CD4-positive, alpha-beta memory T cell (primary cell): ENCODE results near the gene ELF5. TPM values are rescaled to one million over a fixed set of nuclear protein-coding genes. Genes with fewer than 3 reads are reported as not detected.

Source experiments
- CTCF ChIA-PET: fragments of 350-600 bp; sonication (Branson Sonifier 250); formaldehyde crosslinking; loops from one replicate; lab custom pipeline; 2021; ENCODE audit warnings: inconsistent platforms; ENCODE audit not compliant: partially characterized antibody; lab: Charles Lee
- POLR2A ChIA-PET: fragments of 350-600 bp; sonication (Branson Sonifier 250); formaldehyde crosslinking; loops from one replicate; lab custom pipeline; 2021; ENCODE audit not compliant: partially characterized antibody; lab: Charles Lee
- DNase-seq, 5 donors: peaks; one replicate each; pipeline versions ENCODE4 v3.0.0 to v3.0.0-alpha.2; 2020 to 2022; ENCODE audit warnings: mixed read lengths in 1 of 5
- H3K27ac ChIP-seq: one replicate; pipeline ENCODE4 v1.7.0; 2013; ENCODE audit warnings: low read depth, low read length
- H3K27me3 ChIP-seq: 2 replicates; pipeline ENCODE4 v1.7.0; 2013; ENCODE audit warnings: mild to moderate bottlenecking, low read length, moderate library complexity; ENCODE audit not compliant: insufficient read depth
- H3K36me3 ChIP-seq: 2 replicates; pipeline ENCODE4 v1.7.0; 2013; ENCODE audit warnings: mild to moderate bottlenecking, low read length, moderate library complexity; ENCODE audit not compliant: insufficient read depth
- H3K4me1 ChIP-seq: 2 replicates; pipeline ENCODE4 v1.7.0; 2013; ENCODE audit warnings: mild to moderate bottlenecking, low read length, moderate library complexity; ENCODE audit not compliant: insufficient read depth
- H3K4me3 ChIP-seq, 2 donors: one replicate each; pipeline ENCODE4 v1.7.0; 2013; ENCODE audit warnings: low read length in 2 of 2, mild to moderate bottlenecking in 1 of 2
- H3K9me3 ChIP-seq, 2 donors: one replicate each; pipeline ENCODE4 v1.7.0; 2013; ENCODE audit warnings: low read length in 2 of 2, control low read depth in 1 of 2; ENCODE audit not compliant: control insufficient read depth in 1 of 2
- H3K27ac Mint-ChIP-seq, 7 donors: one replicate each; pipeline ENCODE4 v1.8.0; 2020 to 2021; ENCODE audit warnings: mixed read lengths in 7 of 7, mild to moderate bottlenecking in 6 of 7, inconsistent platforms in 3 of 7, moderate library complexity in 3 of 7
- H3K27me3 Mint-ChIP-seq, 2 donors: one replicate each; pipeline ENCODE4 v1.8.0; 2020 to 2021; ENCODE audit warnings: mixed read lengths in 2 of 2
- H3K36me3 Mint-ChIP-seq, 2 donors: one replicate each; pipeline ENCODE4 v1.8.0; 2020 to 2021; ENCODE audit warnings: mixed read lengths in 2 of 2, inconsistent platforms in 1 of 2, mild to moderate bottlenecking in 1 of 2
- H3K4me1 Mint-ChIP-seq, 4 donors: one replicate each; pipeline ENCODE4 v1.8.0; 2020 to 2021; ENCODE audit warnings: mixed read lengths in 4 of 4, mild to moderate bottlenecking in 1 of 4
- H3K4me3 Mint-ChIP-seq, 8 donors: one replicate each; pipeline ENCODE4 v1.8.0; 2020 to 2021; ENCODE audit warnings: mixed read lengths in 8 of 8, mild to moderate bottlenecking in 7 of 8, moderate library complexity in 6 of 8, inconsistent platforms in 3 of 8
- H3K9me3 Mint-ChIP-seq, 8 donors: one replicate each; pipeline ENCODE4 v1.8.0; 2020 to 2021; ENCODE audit warnings: mixed read lengths in 8 of 8, mild to moderate bottlenecking in 5 of 8, inconsistent platforms in 3 of 8, moderate library complexity in 1 of 8
- intact Hi-C: fragments of 100-400 bp; cut with micrococcal nuclease; formaldehyde crosslinking; loops from one replicate; pipeline ENCODE4 v1.15.1; 2023
- polyA plus RNA-seq, 2 donors: library from polyadenylated mRNA; unstranded; fragments of 300-500 nt; fragmentation: Illumina TruSeq; gene quantifications; one replicate each; pipeline ENCODE4 v1.2.3, GENCODE V29; 2021
- total RNA-seq, 2 experiments: library from RNA; stranded (reverse); gene quantifications; one replicate each; pipeline ENCODE4 v1.2.3, GENCODE V29; 2021

ELF5 gene
- total and polyA plus RNA-seq, 4 experiments from 2014 or later, result not detected

DNA sequence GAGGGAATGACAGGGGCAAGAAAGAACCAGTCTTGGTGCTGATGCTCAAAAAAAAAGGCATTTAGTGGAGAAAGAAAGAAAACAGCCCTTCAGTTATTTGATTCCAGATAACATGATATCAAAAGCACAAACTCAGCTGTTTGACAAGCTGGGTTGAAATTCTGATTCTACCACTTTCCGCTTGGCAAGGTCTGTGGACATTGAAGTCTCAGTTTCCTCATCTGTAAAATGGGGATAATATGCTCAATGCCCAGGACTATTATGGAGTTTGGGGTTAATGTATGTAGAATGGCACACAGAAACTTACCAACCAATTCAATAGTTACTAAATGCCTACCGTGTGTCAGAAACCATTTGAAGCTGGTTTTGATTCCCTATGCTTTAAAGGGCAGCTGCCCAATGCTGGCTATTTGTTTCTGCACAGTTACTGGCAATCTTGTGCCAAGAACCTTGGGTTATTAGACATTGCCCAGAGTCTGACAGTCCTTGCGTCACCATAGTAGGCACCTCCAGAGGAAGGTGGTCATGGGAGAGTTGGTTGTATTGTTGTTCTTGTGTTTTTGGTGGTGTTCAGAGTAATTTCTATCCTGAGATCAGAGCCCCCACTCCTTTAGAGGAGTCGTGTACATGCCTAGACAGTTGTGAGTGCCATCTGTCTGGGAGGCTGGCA, 19.5 kb downstream of the ELF5 start:
- H3K36me3 ChIP-seq, result no peaks in the 10 kb centered on the region
- intact Hi-C loops, result loop anchor here (1.0 to 2.0 kb wide), 4 partner anchors 135 to 637 kb away; partner anchors contain the start of gene ABTB2
- no peaks in the 10 kb centered on the region for H3K36me3 Mint-ChIP-seq
- H3K27ac ChIP-seq, result no peak overlapping the region
- H3K9me3 ChIP-seq, result no peaks in the 10 kb centered on the region
- peaks cover 0 to 2% (median 0%) of the 10 kb centered on the region in 8 donors for H3K9me3 Mint-ChIP-seq
- no peaks in the 10 kb centered on the region for H3K4me1 Mint-ChIP-seq
- no peak overlapping the region for H3K27ac Mint-ChIP-seq
- POLR2A ChIA-PET, result no interaction called here
- no peak overlapping the region for H3K4me3 ChIP-seq
- H3K4me1 ChIP-seq, result no peaks in the 10 kb centered on the region
- H3K4me3 Mint-ChIP-seq, result no peak overlapping the region
- CTCF ChIA-PET, result interaction anchor here (0.7 to 2.9 kb wide), 4 partner anchors 12 to 497 kb away, joined by 3 to 12 read pairs (median 6); no protein-coding TSS in a partner anchor
- no peak for DNase-seq
- peaks cover 4 to 8% of the 10 kb centered on the region in 2 donors for H3K27me3 Mint-ChIP-seq
- no peaks in the 10 kb centered on the region for H3K27me3 ChIP-seq

DNA sequence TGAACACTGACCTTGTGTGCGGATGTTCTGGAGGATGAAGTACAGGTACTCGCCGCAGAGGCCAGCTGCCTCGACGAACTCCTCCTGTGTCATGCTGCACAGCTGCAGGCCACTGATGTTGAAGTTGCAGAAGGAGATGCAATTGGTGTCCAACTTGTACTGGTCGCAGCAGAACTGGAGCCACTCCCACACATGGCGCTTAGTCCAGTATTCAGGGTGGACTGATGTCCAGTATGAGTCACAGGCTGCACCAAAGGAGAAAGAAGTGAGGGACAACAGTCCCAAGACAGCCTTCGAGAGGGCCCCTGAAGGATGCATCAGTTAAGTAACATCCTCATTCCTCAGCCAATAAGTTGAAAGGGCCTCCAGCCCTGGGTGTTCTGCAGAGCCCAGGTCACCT, 20.1 kb downstream of the ELF5 start:
- no peak for DNase-seq
- H3K36me3 ChIP-seq, result no peaks in the 10 kb centered on the region
- no peak overlapping the region for H3K27ac Mint-ChIP-seq
- H3K4me1 ChIP-seq, result no peaks in the 10 kb centered on the region
- peaks cover 0 to 2% (median 0%) of the 10 kb centered on the region in 8 donors for H3K9me3 Mint-ChIP-seq
- no peaks in the 10 kb centered on the region for H3K27me3 ChIP-seq
- no peaks in the 10 kb centered on the region for H3K9me3 ChIP-seq
- no peak overlapping the region for H3K4me3 Mint-ChIP-seq
- peaks cover 4 to 8% of the 10 kb centered on the region in 2 donors for H3K27me3 Mint-ChIP-seq
- H3K4me3 ChIP-seq, result no peak overlapping the region
- no peaks in the 10 kb centered on the region for H3K4me1 Mint-ChIP-seq
- POLR2A ChIA-PET, result no interaction called here
- intact Hi-C loops, result loop anchor here (1.0 to 2.0 kb wide), 4 partner anchors 135 to 637 kb away; partner anchors contain the start of gene ABTB2
- no peaks in the 10 kb centered on the region for H3K36me3 Mint-ChIP-seq
- H3K27ac ChIP-seq, result no peak overlapping the region
- CTCF ChIA-PET, result interaction anchor here (1.6 to 2.9 kb wide), 5 partner anchors 12 to 683 kb away, joined by 6 to 12 read pairs (median 10); no protein-coding TSS in a partner anchor

DNA sequence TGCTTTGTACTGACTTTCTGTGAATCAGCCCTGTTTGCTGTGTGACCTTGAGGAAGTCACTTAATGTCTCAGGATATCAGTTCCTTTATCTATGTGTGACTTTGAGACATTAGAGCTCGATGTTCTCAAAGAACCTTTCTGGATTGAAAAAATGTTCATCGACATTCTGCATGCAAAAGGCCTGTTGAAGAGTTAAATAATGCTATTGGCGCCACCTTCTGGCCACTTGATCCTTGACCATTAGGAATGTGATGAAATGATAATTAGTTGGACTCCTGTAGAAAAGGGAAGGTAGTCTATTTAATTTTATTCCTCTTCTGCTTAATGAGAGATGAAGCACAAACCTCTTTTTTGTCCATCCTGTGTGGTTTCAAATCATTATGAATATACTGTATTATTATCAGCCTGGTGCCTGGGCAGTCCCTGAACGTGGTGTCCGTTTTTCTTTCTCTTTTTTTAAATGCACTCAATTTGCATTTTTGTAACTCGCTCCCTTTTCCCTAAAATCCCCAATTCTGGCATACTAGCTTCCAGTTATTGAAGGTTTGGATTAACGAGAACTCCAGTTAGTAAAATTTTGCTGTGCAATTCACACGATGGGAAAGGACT, 20.7 kb downstream of the ELF5 start:
- ChIA-PET POLR2A (no interaction called here), CTCF (interaction anchor here (0.6 to 2.9 kb wide), 21 partner anchors 8 to 689 kb away, joined by 3 to 12 read pairs (median 4); no protein-coding TSS in a partner anchor)
- no peaks in the 10 kb centered on the region for H3K4me1 Mint-ChIP-seq
- intact Hi-C loops, result loop anchor here (1.0 to 2.0 kb wide), 4 partner anchors 134 to 636 kb away; partner anchors contain the start of gene ABTB2
- H3K36me3 ChIP-seq, result no peaks in the 10 kb centered on the region
- H3K27ac Mint-ChIP-seq, result no peak overlapping the region
- H3K36me3 Mint-ChIP-seq, result no peaks in the 10 kb centered on the region
- no peak overlapping the region for H3K27ac ChIP-seq
- peaks cover 0 to 2% (median 0%) of the 10 kb centered on the region in 8 donors for H3K9me3 Mint-ChIP-seq
- peaks cover 4 to 6% of the 10 kb centered on the region in 2 donors for H3K27me3 Mint-ChIP-seq
- no peak overlapping the region for H3K4me3 ChIP-seq
- no peaks in the 10 kb centered on the region for H3K9me3 ChIP-seq
- no peaks in the 10 kb centered on the region for H3K4me1 ChIP-seq
- no peaks in the 10 kb centered on the region for H3K27me3 ChIP-seq
- no peak overlapping the region for H3K4me3 Mint-ChIP-seq
- peak in 4 of 5 donors; percentile 8 to 15 (median 12) for DNase-seq

DNA sequence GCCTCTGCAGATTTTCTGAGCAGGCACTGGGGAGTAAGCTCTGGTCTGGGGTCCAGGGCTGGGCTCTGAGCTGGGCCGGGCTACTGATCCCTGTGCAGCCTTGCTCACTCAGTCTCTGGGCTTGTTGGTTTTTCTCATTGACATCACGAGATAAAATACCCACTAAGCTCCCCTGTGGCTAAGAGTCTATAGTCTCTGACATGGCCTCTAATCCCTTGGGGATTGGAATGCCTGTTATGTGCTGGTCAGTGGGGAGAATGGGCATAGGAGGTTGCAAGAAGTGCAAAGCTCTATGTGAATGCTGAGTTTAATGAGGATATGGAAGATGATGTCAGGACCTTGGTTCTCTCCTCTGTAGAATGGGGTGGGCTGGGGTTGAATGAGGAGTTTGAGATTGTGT, 23.3 kb downstream of the ELF5 start:
- no peaks in the 10 kb centered on the region for H3K4me1 Mint-ChIP-seq
- H3K27ac Mint-ChIP-seq, result peak overlapping the region in 1 of 7 donors; percentile 17
- H3K27me3 Mint-ChIP-seq, result peaks cover 4 to 7% of the 10 kb centered on the region in 2 donors
- no peaks in the 10 kb centered on the region for H3K36me3 ChIP-seq
- no peaks in the 10 kb centered on the region for H3K27me3 ChIP-seq
- no peak for DNase-seq
- no peak overlapping the region for H3K27ac ChIP-seq
- no peak overlapping the region for H3K4me3 ChIP-seq
- no peaks in the 10 kb centered on the region for H3K4me1 ChIP-seq
- H3K9me3 Mint-ChIP-seq, result peaks cover 0 to 2% (median 0%) of the 10 kb centered on the region in 8 donors
- intact Hi-C loops, result no loop called here
- H3K36me3 Mint-ChIP-seq, result no peaks in the 10 kb centered on the region
- ChIA-PET POLR2A (interaction anchor here (0.5 kb wide), 1 partner anchor 572 kb away, joined by 4 read pairs; no protein-coding TSS in a partner anchor), CTCF (interaction anchor here (1.2 to 2.9 kb wide), 3 partner anchors 13 to 684 kb away, joined by 3 to 8 read pairs (median 4); no protein-coding TSS in a partner anchor)
- H3K4me3 Mint-ChIP-seq, result no peak overlapping the region
- no peaks in the 10 kb centered on the region for H3K9me3 ChIP-seq

DNA sequence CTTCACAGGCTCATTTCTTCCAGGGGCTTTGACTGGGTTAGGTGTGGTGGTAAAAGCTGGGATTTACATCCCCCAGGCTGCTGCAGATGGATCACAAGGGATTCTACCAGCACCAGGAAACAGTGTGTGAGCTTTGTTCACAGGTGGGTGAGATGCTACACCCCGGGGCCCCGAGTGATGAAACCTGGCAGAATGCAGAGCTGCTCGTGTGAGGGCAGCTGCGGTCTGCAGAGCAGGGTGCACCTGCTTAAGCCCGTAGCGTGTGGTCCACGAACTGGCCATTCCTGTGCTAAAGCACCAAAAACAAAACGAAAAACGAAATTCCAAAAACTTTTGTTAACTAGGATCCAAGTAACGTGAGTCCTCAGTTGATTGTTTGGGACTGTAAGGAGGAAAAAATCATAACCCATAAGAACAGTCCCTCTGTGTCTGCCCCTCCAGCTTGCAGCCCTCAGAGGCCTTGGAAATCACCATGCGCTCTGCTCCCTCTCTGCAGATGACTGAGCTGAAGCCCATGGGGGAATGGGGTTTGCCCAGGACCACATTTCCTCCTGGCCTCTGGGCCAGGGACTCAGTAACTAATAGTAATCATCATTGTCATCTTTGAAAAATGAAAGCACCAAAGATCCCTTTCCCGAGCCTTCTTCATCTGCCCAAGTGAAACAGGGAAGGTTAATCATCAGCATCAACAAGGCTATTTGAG, 24.6 kb downstream of the ELF5 start:
- POLR2A ChIA-PET, result no interaction called here
- intact Hi-C loops, result no loop called here
- H3K9me3 Mint-ChIP-seq, result no peaks in the 10 kb centered on the region
- H3K4me3 ChIP-seq, result no peak overlapping the region
- H3K4me1 ChIP-seq, result no peaks in the 10 kb centered on the region
- no peaks in the 10 kb centered on the region for H3K4me1 Mint-ChIP-seq
- no peak overlapping the region for H3K4me3 Mint-ChIP-seq
- peaks cover 1% of the 10 kb centered on the region in 2 donors for H3K27me3 Mint-ChIP-seq
- H3K36me3 ChIP-seq, result no peaks in the 10 kb centered on the region
- no peak overlapping the region for H3K27ac ChIP-seq
- CTCF ChIA-PET, result interaction anchor here (0.5 to 2.9 kb wide), 6 partner anchors 11 to 959 kb away, joined by 3 to 8 read pairs (median 3); no protein-coding TSS in a partner anchor
- no peak overlapping the region for H3K27ac Mint-ChIP-seq
- no peak for DNase-seq
- H3K36me3 Mint-ChIP-seq, result no peaks in the 10 kb centered on the region
- no peaks in the 10 kb centered on the region for H3K27me3 ChIP-seq
- no peaks in the 10 kb centered on the region for H3K9me3 ChIP-seq

DNA sequence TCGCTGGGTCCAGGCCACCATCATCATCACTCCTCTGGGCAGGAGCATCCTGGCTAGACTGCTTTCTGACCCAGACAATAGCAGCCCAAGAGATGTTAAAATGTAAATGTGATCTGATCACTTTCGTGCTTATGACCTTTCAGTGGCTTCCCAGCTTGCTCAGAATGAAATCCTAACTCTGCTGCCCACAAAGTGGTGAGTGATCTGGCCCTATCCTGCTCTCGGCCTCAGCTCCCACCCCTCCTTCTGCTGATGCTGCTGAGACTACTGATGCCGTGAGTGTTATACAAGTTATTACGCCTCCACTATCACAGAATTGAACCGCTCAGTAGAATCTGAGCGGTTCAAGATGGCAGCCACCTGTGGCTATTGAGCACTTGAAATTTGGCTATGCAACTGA, 26.2 kb downstream of the ELF5 start:
- ChIA-PET CTCF (no interaction called here), POLR2A (no interaction called here)
- Histone ChIP-seq H3K27ac (no peak overlapping the region), H3K9me3 (no peaks in the 10 kb centered on the region), H3K4me1 (no peaks in the 10 kb centered on the region), H3K27me3 (no peaks in the 10 kb centered on the region), H3K4me3 (no peak overlapping the region), H3K36me3 (no peaks in the 10 kb centered on the region)
- H3K9me3 Mint-ChIP-seq, result no peaks in the 10 kb centered on the region
- no peak overlapping the region for H3K4me3 Mint-ChIP-seq
- no peak for DNase-seq
- peaks cover 0 to 6% of the 10 kb centered on the region in 2 donors for H3K27me3 Mint-ChIP-seq
- no peaks in the 10 kb centered on the region for H3K4me1 Mint-ChIP-seq
- no peak overlapping the region for H3K27ac Mint-ChIP-seq
- no peaks in the 10 kb centered on the region for H3K36me3 Mint-ChIP-seq
- intact Hi-C loops, result no loop called here
